Astrocyte (in vitro differentiated cells and primary cell): ENCODE measurements around the gene CRYBB1. TPM values are rescaled to one million over a fixed set of nuclear protein-coding genes. Genes with fewer than 3 reads are reported as not detected.

Source experiments
- DNase-seq: peaks from one replicate; pipeline ENCODE4 v3.0.0-alpha.2; 2010; ENCODE audit warnings: low read depth
- FAIRE-seq: peaks from 2 replicates; lab custom pipeline; 2011; peaks lifted over from hg19 to GRCh38; lab: Jason Lieb, UNC
- H2AFZ ChIP-seq: 2 replicates; pipeline ENCODE4 v1.6.0; 2012; ENCODE audit warnings: low read depth, low read length, inconsistent platforms
- H3K27ac ChIP-seq: 2 replicates; pipeline ENCODE4 v1.5.1; 2011; ENCODE audit warnings: low read depth, low read length, inconsistent platforms
- H3K27me3 ChIP-seq: 2 replicates; pipeline ENCODE4 v1.6.0; 2011; ENCODE audit warnings: low read length, inconsistent platforms; ENCODE audit not compliant: insufficient read depth
- H3K36me3 ChIP-seq: 2 replicates; pipeline ENCODE4 v1.5.1; 2011; ENCODE audit warnings: low read length, inconsistent platforms; ENCODE audit not compliant: insufficient read depth
- H3K4me1 ChIP-seq: 2 replicates; pipeline ENCODE4 v1.5.1; 2011; ENCODE audit warnings: low read length, inconsistent platforms; ENCODE audit not compliant: insufficient read depth
- H3K4me2 ChIP-seq: 2 replicates; pipeline ENCODE4 v1.6.0; 2012; ENCODE audit warnings: low read length, inconsistent platforms
- H3K4me3 ChIP-seq: 2 replicates; pipeline ENCODE4 v1.5.1; 2011; ENCODE audit warnings: low read depth, mild to moderate bottlenecking, low read length, inconsistent platforms; ENCODE audit not compliant: insufficient read depth
- H3K79me2 ChIP-seq: 2 replicates; pipeline ENCODE4 v1.6.0; 2012; ENCODE audit warnings: mild to moderate bottlenecking, low read length, inconsistent platforms; ENCODE audit not compliant: insufficient read depth
- H3K9ac ChIP-seq: 2 replicates; pipeline ENCODE4 v1.6.0; 2012; ENCODE audit warnings: mild to moderate bottlenecking, low read length, inconsistent platforms
- H3K9me3 ChIP-seq: 2 replicates; pipeline ENCODE4 v1.5.1; 2012; ENCODE audit warnings: low read depth, mild to moderate bottlenecking, low read length, inconsistent platforms; ENCODE audit not compliant: insufficient read depth
- H4K20me1 ChIP-seq: 2 replicates; pipeline ENCODE4 v1.6.0; 2012; ENCODE audit warnings: low read length, inconsistent platforms; ENCODE audit not compliant: insufficient read depth
- H3K27ac Mint-ChIP-seq: one replicate; pipeline ENCODE4 v1.8.0; 2021; ENCODE audit warnings: mild to moderate bottlenecking, mixed read lengths; ENCODE audit not compliant: unreplicated experiment
- H3K27me3 Mint-ChIP-seq: one replicate; pipeline ENCODE4 v1.8.0; 2021; ENCODE audit warnings: low read depth, mixed read lengths; ENCODE audit not compliant: unreplicated experiment
- H3K36me3 Mint-ChIP-seq: one replicate; pipeline ENCODE4 v1.8.0; 2021; ENCODE audit warnings: low read depth, mixed read lengths; ENCODE audit not compliant: unreplicated experiment
- H3K4me1 Mint-ChIP-seq: one replicate; pipeline ENCODE4 v1.8.0; 2021; ENCODE audit warnings: low read depth, mixed read lengths; ENCODE audit not compliant: unreplicated experiment
- H3K4me3 Mint-ChIP-seq: one replicate; pipeline ENCODE4 v1.8.0; 2021; ENCODE audit warnings: mild to moderate bottlenecking, moderate library complexity, mixed read lengths; ENCODE audit not compliant: unreplicated experiment
- H3K9me3 Mint-ChIP-seq: one replicate; pipeline ENCODE4 v1.8.0; 2021; ENCODE audit warnings: mild to moderate bottlenecking, mixed read lengths; ENCODE audit not compliant: unreplicated experiment
- CTCF ChIP-seq: IDR thresholded peaks from 2 replicates; pipeline ENCODE4 v1.5.1; 2011; ENCODE audit warnings: low read depth, mild to moderate bottlenecking, inconsistent platforms, low read length, moderate library complexity; ENCODE audit not compliant: insufficient read depth
- EZH2 ChIP-seq: IDR thresholded peaks from 2 replicates; pipeline ENCODE4 v1.6.1; 2012; ENCODE audit warnings: mild to moderate bottlenecking, low read length, inconsistent platforms; ENCODE audit not compliant: insufficient read depth
- total RNA-seq: library from RNA; stranded (reverse); gene quantifications from 2 replicates; pipeline ENCODE4 v1.2.1, GENCODE V29; 2021

The CRYBB1 gene
- total RNA-seq, 1 donor from 2014 or later, result not detected

DNA sequence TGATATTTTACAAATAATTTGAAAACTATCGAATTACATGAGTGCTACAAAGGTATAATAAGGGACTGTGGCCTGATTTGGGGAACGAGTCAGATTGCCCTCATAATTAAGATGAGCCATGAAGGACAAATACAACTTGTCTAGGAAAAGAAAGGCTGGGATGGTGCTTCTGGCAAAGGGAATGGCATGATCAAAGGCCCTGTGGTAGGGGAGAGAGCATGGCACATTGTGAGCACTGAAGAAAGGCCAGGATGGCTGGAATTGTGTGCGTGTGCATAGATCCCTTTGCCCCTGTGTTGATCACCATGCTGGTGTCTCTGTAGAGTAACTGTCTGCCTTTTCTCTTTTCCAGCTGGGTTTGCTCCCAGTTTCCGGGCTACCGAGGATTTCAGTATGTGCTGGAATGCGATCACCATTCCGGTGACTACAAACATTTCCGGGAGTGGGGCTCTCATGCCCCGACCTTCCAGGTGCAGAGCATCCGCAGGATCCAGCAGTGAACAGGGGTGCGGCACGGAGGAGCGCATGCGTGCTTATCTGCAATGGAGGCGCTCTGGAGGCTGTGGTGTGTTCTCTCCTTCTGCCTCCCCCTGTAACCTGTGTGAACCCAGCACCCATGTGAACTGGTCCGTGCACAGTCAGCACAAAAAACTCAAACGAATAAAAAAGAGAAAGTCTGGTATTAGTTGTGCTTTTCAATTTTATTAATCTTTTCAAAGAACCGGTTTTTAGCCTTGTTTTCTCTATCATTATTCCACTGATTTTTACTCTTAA is 12.3 kb upstream of the CRYBB1 start:
- Histone ChIP-seq H3K9me3 (no peaks in the 10 kb centered on the region), H3K9ac (no peak overlapping the region), H3K36me3 (no peaks in the 10 kb centered on the region), H4K20me1 (no peaks in the 10 kb centered on the region), H3K4me3 (no peak overlapping the region), H3K27ac (no peak overlapping the region), H3K79me2 (no peaks in the 10 kb centered on the region), H3K4me2 (no peak overlapping the region), H3K4me1 (no peaks in the 10 kb centered on the region), H3K27me3 (no peaks in the 10 kb centered on the region), H2AFZ (no peak overlapping the region)
- DNase-seq (no peak), FAIRE-seq (no peak)
- no peak overlapping the region for H3K27ac Mint-ChIP-seq
- H3K4me3 Mint-ChIP-seq, result no peak overlapping the region
- peaks cover 2% of the 10 kb centered on the region for H3K9me3 Mint-ChIP-seq
- peaks cover 3% of the 10 kb centered on the region for H3K4me1 Mint-ChIP-seq
- TF ChIP-seq EZH2 (no peak), CTCF (no peak)
- peaks cover 6% of the 10 kb centered on the region for H3K27me3 Mint-ChIP-seq
- peaks cover 2% of the 10 kb centered on the region for H3K36me3 Mint-ChIP-seq

DNA sequence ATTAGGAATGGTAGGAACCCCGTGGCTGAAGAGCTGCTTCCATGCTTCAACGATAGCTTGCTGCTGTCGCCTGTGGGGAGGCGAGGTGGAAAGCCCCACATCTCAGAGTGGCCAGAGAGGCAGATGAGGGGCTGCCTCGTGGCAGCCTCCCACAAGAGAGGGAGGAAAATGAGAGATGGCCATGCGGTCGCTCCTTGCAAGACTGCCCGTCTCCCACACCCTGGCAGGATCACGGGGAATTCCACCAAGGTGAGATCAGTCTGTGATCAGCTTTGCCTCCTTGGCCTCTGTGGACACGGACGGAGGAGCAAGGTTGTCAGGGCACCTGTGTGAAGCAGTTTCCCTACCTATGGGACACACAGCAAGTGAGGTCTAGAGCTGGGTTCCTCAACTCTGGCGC is 7.0 kb upstream of the CRYBB1 start:
- peaks cover 28% of the 10 kb centered on the region for H3K27me3 Mint-ChIP-seq
- Histone ChIP-seq H3K4me1 (no peaks in the 10 kb centered on the region), H3K27me3 (peaks cover 5% of the 10 kb centered on the region), H3K79me2 (no peaks in the 10 kb centered on the region), H3K4me2 (no peak overlapping the region), H3K9ac (no peak overlapping the region), H3K9me3 (no peaks in the 10 kb centered on the region), H3K36me3 (no peaks in the 10 kb centered on the region), H2AFZ (no peak overlapping the region), H4K20me1 (no peaks in the 10 kb centered on the region), H3K27ac (no peak overlapping the region), H3K4me3 (no peak overlapping the region)
- DNase-seq (no peak), FAIRE-seq (no peak)
- peaks cover 3% of the 10 kb centered on the region for H3K9me3 Mint-ChIP-seq
- no peak overlapping the region for H3K4me3 Mint-ChIP-seq
- H3K36me3 Mint-ChIP-seq, result no peaks in the 10 kb centered on the region
- no peak overlapping the region for H3K27ac Mint-ChIP-seq
- H3K4me1 Mint-ChIP-seq, result no peaks in the 10 kb centered on the region
- no peak for TF ChIP-seq EZH2
- no peak for TF ChIP-seq CTCF

DNA sequence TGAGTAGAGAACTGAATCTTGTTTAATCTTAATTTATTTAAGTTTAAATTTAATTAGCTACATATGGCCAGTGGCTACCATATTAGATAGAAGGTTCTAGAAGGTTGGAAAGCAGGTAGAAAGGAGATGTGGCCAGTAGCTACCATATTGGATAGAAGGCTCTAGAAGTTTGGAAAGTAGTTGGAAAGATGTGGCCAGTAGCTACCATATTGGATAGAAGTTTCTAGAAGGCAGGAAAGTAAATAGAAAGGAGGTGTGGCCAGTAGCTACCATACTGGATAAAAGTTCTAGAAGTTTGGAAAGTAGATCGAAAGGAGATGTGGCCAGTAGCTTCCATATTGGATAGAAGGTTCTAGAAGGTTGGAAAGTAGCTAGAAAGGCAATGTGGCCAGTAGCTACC is 6.2 kb upstream of the CRYBB1 start:
- H3K36me3 ChIP-seq, result no peaks in the 10 kb centered on the region
- no peaks in the 10 kb centered on the region for H3K9me3 ChIP-seq
- Mint-ChIP-seq H3K9me3 (peaks cover 3% of the 10 kb centered on the region), H3K27me3 (peaks cover 28% of the 10 kb centered on the region), H3K4me3 (no peak overlapping the region), H3K27ac (no peak overlapping the region), H3K36me3 (no peaks in the 10 kb centered on the region), H3K4me1 (peaks cover 2% of the 10 kb centered on the region)
- peaks cover 5% of the 10 kb centered on the region for H3K27me3 ChIP-seq
- no peak for TF ChIP-seq EZH2
- TF ChIP-seq CTCF, result no peak
- peaks cover 2% of the 10 kb centered on the region for H3K4me1 ChIP-seq
- no peak for DNase-seq
- H3K4me2 ChIP-seq, result no peak overlapping the region
- H3K27ac ChIP-seq, result no peak overlapping the region
- no peak overlapping the region for H3K4me3 ChIP-seq
- no peak overlapping the region for H3K9ac ChIP-seq
- no peak for FAIRE-seq
- no peak overlapping the region for H2AFZ ChIP-seq
- H4K20me1 ChIP-seq, result no peaks in the 10 kb centered on the region
- H3K79me2 ChIP-seq, result no peaks in the 10 kb centered on the region
